CD4-positive, alpha-beta T cell treated with Interleukin-17A for 1 hour (primary cell): ENCODE data around the gene GRAP.
"Not testable (repeated sequence)": the region's sequence is repeated elsewhere in the genome, so short reads cannot be mapped to it uniquely, and the experiment has no call there.

Source experiments
- DNase-seq: peaks from one replicate; pipeline ENCODE4 v3.0.0-alpha.2; 2020

GRAP gene

DNA sequence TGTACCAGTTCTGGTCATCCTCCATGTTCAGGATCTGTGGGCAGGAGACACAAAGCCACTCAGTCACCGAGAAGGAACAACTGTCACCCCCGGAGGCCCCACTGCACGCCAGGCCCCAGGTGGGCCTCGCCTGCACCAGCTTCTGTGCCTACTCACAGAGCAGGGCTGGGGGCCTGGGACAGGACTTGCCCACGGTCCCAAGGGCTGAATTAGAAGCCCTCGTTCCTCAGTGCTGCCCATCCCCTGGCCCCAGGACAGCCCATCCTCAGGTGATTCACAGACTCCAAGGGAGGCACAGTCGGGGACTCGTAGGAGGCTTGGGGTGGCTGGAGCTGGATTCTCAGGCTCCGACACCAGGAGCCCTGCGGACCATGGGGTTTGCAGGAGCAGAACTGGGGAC, 4.9 kb downstream of the GRAP start:
- not testable (repeated sequence) for DNase-seq

DNA sequence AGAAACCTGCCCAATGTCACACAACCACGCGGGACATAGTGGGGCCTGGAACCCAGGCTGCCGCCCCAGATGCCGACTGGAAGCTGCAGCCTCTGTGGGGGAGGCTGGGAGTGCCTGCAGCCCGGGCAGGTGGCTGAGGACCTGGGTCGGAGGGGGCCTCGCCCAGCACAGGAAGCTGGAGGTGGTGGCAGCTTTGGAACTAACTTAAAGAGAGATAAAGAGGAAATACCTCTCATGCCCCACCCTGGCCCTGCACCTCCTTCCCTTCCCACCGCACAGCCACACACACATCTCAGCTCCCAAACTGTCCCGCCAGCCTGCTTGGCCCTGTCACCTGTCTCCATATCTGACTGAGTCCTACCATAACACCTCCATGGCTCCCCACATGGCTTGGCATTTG, 6.4 kb downstream of the GRAP start:
- not testable (repeated sequence) for DNase-seq

DNA sequence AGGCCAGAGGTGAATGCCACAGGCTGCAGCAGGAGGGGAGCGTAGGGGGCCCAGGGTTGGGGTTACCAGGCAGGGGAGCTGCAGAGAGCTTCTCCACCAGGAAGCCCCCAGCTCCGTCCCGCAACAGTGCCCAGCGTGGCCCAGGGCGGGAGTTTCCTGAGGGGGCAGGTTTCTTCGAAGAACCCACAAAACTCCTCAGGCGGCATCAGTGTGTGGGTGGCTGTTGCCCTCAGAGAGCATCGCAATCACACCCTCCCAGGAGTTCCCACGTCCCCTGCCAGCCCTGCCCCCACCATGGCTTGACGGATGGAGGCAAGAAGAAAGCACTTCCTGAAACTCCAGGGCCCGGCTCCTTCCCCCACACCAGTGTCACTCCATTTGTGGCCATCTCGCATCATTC, 8.0 kb downstream of the GRAP start:
- not testable (repeated sequence) for DNase-seq

DNA sequence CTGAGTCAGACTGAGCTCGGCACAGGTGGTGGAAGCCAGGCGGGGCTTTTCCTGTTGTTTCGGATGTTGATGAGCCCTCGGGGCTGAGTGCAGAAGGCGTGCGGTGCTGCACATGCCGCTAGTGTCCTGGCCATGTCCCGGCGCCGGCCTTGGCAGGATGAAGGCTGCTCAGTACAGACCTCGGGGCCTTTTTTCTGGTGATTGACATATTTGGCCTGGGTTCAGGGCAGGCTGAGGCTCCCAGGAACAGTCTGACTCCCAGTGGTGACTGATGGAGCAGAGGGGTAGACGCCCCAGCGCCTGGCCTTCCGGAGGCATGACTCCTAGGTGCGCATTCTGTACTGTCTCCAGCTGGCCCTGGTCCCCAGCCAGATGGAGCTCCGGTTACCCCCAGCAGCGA, 8.8 kb downstream of the GRAP start:
- not testable (repeated sequence) for DNase-seq

DNA sequence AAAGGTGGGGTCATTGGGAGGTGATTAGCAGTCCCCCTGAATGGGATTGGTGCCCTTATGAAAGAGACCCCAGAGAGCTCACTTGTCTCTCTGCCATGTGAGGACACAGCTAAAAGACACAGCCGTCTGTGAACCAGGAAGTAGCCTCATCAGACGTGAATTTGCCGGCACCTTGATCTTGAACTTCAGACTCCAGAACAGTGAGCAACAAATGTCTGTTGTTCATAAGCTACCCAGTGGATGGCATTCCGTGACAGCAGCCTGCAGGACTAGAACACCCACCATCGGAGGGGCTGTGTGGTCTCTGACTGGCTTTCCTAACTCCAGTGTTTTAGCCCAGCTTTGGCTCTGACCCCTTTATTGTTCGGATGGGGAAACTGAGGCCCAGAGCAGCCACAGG, 9.2 kb downstream of the GRAP start:
- DNase-seq: not testable (repeated sequence)

DNA sequence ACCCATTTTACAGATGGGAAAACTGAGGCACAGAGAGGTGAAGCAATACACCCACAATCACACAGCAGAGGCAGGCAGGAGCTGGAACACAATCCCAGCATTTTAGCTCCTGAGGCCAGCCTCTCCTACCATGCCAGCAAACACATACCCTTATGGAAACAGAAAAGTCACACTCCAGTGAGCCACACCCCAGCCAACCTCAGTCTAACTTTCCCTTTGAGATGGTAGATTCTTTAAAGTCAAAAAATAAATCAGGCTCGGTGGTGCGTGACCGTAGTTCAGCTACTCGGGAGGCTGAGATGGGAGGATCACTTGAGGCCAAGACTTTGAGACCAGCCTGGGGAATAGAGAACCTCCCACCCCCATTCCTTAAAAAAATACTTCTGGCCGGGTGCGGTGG, 10.6 kb downstream of the GRAP start:
- DNase-seq: not testable (repeated sequence)

DNA sequence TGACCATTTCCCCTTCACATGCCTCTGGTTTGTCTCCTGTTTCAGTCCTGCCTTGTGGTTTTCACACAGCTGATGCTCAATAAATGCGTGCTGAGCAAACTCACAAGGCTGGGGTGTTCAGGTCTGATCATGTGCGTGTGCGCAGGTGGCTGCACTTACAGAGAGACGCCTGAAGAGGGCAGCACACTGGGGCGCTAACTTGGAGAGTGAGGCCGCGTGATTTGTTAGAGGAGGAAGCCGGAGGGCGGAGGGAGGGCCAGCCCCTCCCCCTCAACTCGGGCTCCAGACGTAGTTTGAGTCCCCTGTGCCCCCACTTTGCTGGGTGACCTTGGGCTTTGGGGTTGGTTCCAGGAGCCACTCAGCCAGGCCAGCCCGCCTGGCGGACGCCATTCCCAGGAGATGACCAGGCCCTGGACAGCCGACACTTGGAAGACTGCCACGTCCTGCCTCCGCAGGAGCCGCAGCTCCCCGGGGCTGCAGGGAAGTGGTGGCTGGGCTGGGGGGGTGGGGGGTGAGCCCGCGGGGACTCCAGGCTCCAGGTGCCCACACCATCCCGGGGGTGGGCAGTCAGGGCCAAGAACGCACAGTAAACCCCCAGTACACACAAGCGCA, 14.3 kb downstream of the GRAP start:
- not testable (repeated sequence) for DNase-seq

DNA sequence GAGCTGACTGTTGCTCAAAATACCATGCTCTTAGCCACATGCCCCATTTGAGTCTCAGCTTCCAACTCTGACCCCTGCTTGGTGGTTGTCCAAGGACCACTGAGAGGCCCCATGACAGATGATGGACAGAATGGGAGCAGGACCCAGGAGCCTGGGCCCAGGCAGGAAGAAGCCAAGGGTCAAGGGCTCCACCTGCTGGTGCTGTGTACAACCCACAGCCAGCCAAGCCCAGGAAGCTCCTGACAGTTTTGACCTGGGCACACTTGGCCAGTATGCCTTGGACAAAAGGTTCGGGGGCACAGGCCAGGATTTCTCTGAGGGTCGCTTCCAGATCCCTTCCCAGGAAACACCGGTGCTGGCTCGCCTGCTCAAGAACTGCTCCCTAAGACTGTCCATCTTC, 15.0 kb downstream of the GRAP start:
- DNase-seq: peak; percentile 48

DNA sequence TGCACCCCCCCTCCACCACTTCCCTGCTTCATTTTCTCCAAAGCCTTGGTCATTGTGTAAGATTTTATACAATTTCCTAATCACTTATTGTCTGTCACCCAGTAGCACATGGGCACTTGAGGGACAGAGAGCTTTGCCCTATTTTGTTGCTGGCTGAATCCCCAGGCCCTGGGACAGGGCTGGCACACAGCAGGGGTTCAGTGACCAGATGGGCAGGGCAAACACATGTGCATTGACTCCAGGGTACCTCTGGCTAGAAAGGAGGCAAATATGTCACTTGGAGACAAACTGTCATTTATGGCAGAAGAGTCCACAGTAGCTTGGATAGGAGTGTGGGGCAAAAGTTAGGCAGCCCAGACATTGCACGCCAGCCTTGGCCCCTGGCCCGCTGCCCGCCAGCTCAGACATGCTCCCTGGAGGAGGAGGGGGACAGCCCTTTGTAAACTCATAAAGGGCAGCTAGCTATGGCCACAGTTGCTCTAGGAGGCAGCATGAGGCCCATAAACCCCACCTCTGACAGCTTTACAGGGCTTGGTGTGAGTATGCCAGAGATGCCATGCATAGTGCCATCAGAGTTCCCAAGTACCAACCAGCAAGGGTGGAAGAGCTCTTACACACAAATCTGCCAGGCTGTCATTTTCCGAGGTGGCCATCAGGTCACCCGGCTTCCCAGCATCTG, 15.8 kb downstream of the GRAP start:
- DNase-seq: not testable (repeated sequence)

DNA sequence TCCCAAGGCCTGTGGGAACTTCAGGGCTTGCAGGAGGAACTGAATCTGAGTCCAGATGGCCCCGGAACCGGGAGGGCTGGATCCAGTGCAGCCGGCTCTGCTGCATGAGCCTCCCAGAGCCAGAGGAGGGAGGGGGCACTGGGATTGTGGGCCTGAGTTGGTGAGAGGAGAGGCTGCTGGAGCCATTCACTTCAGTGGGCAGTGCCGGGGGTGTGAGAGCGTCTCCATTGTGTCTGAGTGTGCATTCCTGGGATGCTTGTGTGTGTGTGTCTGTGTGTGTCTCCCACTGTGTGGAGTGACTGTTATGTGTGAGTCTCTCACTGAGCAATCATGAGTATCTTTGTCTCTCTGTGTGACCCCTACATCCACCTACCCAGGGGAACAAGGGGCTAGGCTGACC, 17.0 kb downstream of the GRAP start:
- DNase-seq: not testable (repeated sequence)

DNA sequence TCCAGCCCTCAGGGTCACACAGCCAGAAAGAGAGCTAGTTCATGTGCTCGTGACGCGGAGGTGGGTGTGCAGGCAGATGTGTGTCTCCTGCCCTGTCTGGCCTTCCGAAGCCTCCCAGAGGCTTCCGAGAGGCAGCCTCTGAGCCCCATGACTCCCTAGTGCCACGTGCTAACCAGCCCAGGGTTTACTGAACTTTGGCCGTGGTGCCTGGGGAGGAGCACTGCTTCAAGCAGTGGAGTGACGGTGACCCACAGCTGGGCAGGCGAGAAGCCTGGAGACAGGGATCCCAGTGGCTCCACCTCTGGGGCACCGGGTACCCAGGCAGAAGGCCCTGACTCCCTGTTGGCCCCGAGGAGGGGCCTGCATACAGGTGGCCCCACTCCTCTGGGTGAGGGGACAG, 18.1 kb downstream of the GRAP start:
- DNase-seq: not testable (repeated sequence)

DNA sequence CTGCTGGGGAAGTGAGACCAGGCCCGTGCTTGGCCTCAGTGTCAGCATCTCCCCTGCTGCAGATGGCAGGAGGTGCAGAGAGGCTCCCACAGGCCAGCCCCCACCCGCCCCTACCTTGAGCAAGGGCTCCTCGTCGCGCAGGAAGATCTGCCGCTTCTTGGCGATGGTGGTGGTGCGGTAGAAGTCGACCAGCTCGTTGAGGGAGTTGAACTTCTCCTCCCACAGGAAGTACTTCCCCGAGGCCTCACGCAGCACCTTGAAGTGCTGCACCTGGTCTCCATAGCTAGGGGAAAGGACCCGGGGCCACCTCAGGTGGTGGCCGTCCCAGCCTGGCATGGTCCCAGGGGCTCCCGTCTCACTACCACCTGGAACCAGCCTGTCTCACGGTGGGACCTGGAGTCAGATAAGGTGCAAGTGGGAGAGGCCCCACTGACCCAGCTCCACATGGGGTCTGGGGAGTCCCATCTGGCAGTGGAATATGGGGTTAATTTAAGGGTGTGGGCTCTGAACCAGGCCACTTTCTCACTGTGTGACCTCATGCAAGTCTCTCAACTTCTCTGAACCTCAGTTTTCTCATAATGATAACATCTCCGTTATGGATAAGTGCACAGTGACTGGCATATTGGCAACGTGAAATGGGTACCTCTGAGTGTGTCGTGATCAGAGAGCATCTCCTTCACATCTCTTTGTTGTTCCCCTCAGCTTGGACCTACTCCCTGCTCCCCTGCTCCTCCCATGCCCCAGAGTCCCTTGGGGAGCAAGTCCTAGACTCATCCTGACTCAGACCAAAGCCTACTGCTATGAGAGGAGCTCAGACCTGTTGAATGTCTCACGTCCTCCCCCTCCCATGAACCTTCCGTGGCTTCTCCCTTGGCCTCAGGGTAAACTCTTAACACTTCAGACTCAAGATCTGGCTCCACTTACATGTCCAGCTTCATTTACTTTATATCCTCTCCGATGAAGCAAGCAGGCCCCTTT, 22.4 kb downstream of the GRAP start:
- no peak for DNase-seq

DNA sequence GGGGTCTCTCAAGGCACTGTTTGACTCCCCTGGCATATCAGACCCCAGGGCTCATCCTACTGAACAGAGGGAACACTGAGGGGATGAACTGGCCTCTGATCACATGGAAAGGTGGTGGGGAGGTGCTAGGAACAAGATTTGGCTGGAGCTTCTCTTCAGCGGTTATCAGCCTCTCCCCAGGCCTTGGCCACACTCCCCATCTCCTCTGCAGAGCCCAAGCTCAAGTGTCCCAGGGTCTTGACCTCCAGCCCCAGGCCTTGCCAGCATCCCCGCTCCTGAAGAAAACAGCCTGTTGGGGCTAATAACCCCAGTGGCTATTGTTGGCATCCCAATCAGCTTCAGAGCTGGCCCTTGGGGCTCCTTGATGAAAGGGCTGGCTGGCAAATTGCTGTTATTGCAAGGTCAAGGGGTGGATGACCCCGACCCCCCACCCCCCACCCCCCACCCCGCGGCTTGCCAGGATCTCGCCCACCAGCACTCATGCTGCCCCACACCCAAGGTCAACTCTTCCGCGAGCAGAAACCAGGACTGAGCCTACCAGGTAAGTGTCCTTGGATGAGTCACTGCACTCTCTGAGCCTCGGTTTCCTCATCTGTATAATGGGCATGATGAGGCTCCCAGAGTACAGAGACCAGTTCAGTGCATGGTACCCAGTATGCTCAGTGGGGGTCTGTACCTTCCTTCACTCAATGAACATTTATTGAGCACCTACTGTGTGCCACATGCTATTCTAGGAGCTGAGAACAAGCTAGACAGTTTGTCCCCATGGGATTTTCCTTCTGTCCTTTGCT, 23.4 kb downstream of the GRAP start:
- DNase-seq: no peak

DNA sequence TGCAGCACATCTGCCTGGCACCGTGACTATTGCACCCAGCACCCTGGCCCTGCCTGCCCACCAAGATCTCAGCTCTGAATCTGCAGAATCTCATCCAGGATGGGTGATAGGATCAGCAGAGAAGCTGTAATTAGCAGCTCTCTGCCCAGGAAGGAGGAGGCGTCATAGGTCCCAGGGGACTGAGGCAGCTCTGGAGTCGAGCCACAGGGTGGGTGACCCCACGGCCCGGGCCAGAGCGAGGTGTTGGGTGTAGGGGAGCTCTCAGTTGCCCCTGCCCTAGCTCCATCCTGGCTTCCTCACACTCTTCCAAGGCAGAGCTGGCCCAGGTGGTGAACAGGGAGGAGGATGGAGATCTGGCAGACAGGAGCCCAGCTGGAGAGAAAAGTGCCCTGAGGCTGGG, 24.0 kb downstream of the GRAP start:
- DNase-seq: no peak

DNA sequence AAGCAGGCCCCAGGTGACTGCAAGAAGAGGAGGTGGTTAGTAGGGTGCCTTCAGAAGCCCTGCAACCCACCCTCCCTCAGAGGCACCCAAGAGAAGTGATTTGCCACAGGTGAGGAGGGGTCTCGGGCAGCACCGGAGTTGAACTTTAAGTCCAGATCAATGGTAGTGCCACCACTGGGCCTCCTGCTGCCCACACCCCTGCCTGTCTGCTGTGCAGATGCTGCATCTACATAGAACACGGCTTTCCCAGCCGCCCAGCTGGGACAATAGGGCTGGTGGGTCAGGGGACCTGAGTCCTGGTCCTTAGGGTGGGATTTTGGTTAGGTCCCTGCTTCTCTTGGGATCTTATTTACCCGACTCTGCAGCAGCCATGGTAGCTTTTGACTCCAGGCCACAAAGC, 24.6 kb downstream of the GRAP start:
- DNase-seq: no peak

DNA sequence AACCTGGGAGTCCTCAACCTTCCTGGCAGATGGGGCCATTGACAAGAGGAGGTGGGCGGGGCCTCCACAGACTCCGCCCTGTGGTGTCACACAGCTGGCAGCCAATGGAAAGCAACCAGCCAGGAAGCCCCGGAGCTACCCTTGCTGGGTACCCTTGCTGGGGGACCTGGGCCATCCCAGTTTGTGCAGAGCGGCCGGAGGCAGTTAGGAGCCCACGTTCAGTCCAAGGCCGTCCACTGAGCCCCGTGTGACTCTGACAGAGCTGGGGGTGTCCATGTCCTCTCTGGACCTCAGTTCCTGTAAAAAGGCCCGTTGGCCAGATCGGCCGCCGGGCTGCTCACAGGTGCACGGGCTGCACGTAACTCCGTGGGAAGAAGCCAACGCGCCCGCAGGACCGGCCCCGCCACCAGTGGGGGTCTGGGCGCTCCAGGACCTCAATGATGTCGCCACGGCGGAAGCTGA, 25.1 kb downstream of the GRAP start:
- peak; percentile 43 for DNase-seq

DNA sequence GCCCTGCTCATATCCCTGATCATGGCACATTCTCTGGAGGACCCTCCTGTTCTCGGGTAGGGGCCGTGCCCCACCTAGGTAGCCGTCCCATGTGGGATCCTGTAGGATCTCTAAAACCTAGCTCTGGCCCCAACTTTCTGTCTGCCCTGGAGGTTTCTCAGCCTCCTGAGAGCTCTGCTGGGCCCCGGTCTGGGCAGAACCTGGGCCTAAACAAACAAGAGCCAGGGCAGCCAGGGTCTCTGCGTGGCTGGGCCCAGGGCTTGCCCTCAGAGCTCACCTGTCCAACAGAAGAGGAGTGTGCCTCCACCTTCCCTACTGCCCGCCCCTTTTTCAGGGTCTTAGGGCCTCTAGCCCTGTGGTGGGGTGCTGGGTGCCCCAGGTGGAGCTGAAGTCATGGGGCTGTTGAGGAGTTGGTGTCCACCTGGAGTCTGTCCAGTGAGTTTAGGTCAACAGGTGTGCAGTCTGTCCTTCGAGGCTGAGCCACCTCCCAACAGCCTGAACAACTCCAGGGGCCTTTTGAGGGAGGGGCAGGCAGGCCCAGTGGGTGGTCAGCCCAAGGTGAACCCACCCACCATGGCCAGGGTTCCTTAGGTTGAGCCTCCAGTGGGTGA, 25.6 kb downstream of the GRAP start:
- DNase-seq: not testable (repeated sequence)

DNA sequence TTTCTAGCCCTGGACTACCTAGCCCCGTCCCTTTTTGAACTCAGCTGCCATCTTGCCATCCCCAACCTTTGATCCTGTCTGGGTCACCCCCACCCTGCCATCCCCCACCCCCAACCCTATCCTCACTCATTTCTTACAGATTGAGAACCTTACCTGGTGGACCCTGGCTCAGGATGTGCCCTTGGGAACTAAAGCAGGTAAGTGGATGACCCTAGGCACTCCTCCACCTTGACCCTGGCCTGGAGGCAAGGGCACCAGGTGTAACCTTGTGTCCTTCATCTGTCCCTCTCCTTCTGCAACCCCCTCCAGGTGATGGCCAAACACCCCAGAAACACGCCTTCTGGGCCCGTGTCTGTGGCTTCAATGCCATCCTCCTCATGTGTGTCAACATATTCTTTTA, 26.7 kb downstream of the GRAP start:
- DNase-seq: no peak

DNA sequence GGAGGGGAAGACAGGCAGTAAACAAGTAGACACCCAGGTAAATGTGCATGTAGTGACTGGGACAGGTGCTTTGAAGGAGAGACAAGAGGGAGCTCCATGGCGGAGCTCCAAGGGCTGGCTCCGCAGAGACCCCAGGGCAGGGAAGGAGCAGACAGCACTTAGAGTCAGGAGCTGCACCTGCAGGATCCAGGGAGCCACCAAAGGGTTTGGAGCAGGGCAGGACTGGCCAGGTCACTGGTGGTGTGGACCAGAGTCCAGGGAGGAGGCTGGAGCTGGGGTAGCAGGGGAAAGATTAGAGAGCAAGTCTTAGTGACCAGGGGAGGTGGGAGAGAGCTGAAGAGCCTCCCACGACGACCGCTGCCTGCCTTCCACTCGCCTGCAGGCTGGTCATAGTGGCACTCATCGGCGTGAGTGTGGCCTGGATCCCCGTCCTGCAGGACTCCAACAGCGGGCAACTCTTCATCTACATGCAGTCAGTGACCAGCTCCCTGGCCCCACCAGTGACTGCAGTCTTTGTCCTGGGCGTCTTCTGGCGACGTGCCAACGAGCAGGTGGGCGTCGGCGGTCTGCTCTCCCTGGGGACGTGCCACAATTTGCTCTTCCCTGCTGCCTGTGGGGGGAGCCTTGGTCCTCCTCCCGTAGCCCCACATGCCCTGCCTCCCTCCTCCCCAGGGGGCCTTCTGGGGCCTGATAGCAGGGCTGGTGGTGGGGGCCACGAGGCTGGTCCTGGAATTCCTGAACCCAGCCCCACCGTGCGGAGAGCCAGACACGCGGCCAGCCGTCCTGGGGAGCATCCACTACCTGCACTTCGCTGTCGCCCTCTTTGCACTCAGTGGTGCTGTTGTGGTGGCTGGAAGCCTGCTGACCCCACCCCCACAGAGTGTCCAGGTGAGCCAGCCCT, 27.5 kb downstream of the GRAP start:
- DNase-seq: no peak

DNA sequence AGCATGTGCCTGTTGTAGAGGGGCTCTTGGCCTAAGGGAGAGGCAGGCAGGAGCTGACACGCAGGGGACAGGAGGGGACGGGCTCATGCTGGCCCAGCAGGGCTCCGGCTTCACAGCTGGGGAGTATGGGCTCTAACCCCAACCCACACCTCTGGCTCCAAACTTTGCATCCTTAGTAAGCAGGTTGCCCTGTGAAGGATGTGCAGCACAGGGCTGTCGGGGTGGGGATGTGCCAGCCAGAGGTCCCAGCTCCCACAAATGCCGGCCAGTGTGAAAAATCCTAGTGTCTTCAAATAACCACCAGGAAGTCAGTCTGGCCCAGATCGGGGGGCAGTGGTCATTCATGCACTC, 28.2 kb downstream of the GRAP start:
- no peak for DNase-seq
